H9 (cell line): ENCODE results near the gene EN1. TPM values are rescaled to one million over a fixed set of nuclear protein-coding genes. Genes with fewer than 3 reads are reported as not detected.

Source experiments
- DNase-seq: peaks from one replicate; pipeline ENCODE4 v3.0.0-alpha.2; 2017
- H2AFZ ChIP-seq: one replicate; pipeline ENCODE4 v1.6.1; 2013; ENCODE audit warnings: mild to moderate bottlenecking, low read length, control low read depth, moderate library complexity
- H2AK5ac ChIP-seq: 2 replicates; pipeline ENCODE4 v1.6.1; 2013; ENCODE audit warnings: low read length, control low read depth, mixed read lengths; ENCODE audit not compliant: insufficient read length
- H2BK120ac ChIP-seq: one replicate; pipeline ENCODE4 v1.6.1; 2013; ENCODE audit warnings: low read depth, mild to moderate bottlenecking, low read length, control low read depth, inconsistent platforms; ENCODE audit not compliant: poor library complexity, severe bottlenecking
- H2BK12ac ChIP-seq: 2 replicates; pipeline ENCODE4 v1.6.1; 2013; ENCODE audit warnings: low read length, control low read depth, mixed read lengths, low read depth; ENCODE audit not compliant: insufficient read length
- H2BK15ac ChIP-seq: 2 replicates; pipeline ENCODE4 v1.6.1; 2013; ENCODE audit warnings: low read depth, low read length, control low read depth
- H2BK20ac ChIP-seq: one replicate; pipeline ENCODE4 v1.6.1; 2013; ENCODE audit warnings: low read depth, mild to moderate bottlenecking, low read length, control low read depth, inconsistent platforms; ENCODE audit not compliant: poor library complexity, severe bottlenecking
- H2BK5ac ChIP-seq: 2 replicates; pipeline ENCODE4 v1.6.1; 2013; ENCODE audit warnings: low read length, control low read depth, mixed read lengths; ENCODE audit not compliant: insufficient read length
- H3K14ac ChIP-seq: 2 replicates; pipeline ENCODE4 v1.6.1; 2013; ENCODE audit warnings: low read length, control low read depth; ENCODE audit not compliant: insufficient read depth
- H3K18ac ChIP-seq: 2 replicates; pipeline ENCODE4 v1.6.1; 2013; ENCODE audit warnings: low read depth, mild to moderate bottlenecking, mixed read lengths, low read length, control low read depth; ENCODE audit not compliant: insufficient read length
- H3K23ac ChIP-seq: 2 replicates; pipeline ENCODE4 v1.6.1; 2013; ENCODE audit warnings: low read length, control low read depth, mixed read lengths, low read depth; ENCODE audit not compliant: insufficient read length
- H3K23me2 ChIP-seq: 2 replicates; pipeline ENCODE4 v1.6.1; 2013; ENCODE audit warnings: low read depth, mild to moderate bottlenecking, mixed read lengths, low read length, control low read depth; ENCODE audit not compliant: insufficient read length, poor library complexity, severe bottlenecking
- H3K27ac ChIP-seq: 2 replicates; pipeline ENCODE4 v1.5.1; 2013; ENCODE audit warnings: low read length, control low read depth, mixed read lengths, low read depth; ENCODE audit not compliant: insufficient read length
- H3K27me3 ChIP-seq: 2 replicates; pipeline ENCODE4 v1.6.1; 2013; ENCODE audit warnings: low read length, control low read depth, inconsistent platforms; ENCODE audit not compliant: insufficient read depth
- H3K4ac ChIP-seq: 2 replicates; pipeline ENCODE4 v1.6.1; 2013; ENCODE audit warnings: low read depth, mild to moderate bottlenecking, control low read depth, inconsistent platforms, low read length, moderate library complexity
- H3K4me1 ChIP-seq: 2 replicates; pipeline ENCODE4 v1.6.1; 2013; ENCODE audit warnings: low read length, control low read depth, inconsistent platforms; ENCODE audit not compliant: insufficient read depth
- H3K4me2 ChIP-seq: 2 replicates; pipeline ENCODE4 v1.6.1; 2013; ENCODE audit warnings: low read length, control low read depth, mixed read lengths; ENCODE audit not compliant: insufficient read length, insufficient read depth
- H3K56ac ChIP-seq: 2 replicates; pipeline ENCODE4 v1.6.1; 2013; ENCODE audit warnings: low read depth, mild to moderate bottlenecking, mixed read lengths, low read length, control low read depth; ENCODE audit not compliant: insufficient read length
- H3K79me1 ChIP-seq: 2 replicates; pipeline ENCODE4 v1.6.1; 2013; ENCODE audit warnings: low read depth, mild to moderate bottlenecking, moderate library complexity, low read length, control low read depth, inconsistent platforms; ENCODE audit not compliant: insufficient read depth, poor library complexity, severe bottlenecking
- H3K79me2 ChIP-seq: 2 replicates; pipeline ENCODE4 v1.6.1; 2013; ENCODE audit warnings: low read length, control low read depth, inconsistent platforms; ENCODE audit not compliant: insufficient read depth
- H3K9ac ChIP-seq: 2 replicates; pipeline ENCODE4 v1.6.1; 2013; ENCODE audit warnings: low read length, control low read depth, mixed read lengths; ENCODE audit not compliant: insufficient read length; ENCODE audit errors: extremely low read depth
- H3K9me3 ChIP-seq: one replicate; pipeline ENCODE4 v1.6.1; 2013; ENCODE audit warnings: low read depth, low read length, inconsistent platforms; ENCODE audit not compliant: control insufficient read depth
- H3T11ph ChIP-seq: one replicate; pipeline ENCODE4 v1.6.1; 2013; ENCODE audit warnings: mild to moderate bottlenecking, low read length, control low read depth, inconsistent platforms
- H4K20me1 ChIP-seq: one replicate; pipeline ENCODE4 v1.6.1; 2013; ENCODE audit not compliant: control insufficient read depth, insufficient read length, insufficient read depth
- H4K5ac ChIP-seq: 2 replicates; pipeline ENCODE4 v1.6.1; 2013; ENCODE audit warnings: low read depth, mild to moderate bottlenecking, mixed read lengths, low read length, control low read depth; ENCODE audit not compliant: insufficient read length
- H4K8ac ChIP-seq: replicated peaks from 2 replicates; pipeline ENCODE4 v1.6.1; 2013; ENCODE audit warnings: low read length, control low read depth, mixed read lengths, low read depth; ENCODE audit not compliant: insufficient read length
- H4K91ac ChIP-seq: 2 replicates; pipeline ENCODE4 v1.6.1; 2013; ENCODE audit warnings: low read depth, mild to moderate bottlenecking, moderate library complexity, mixed read lengths, low read length, control low read depth; ENCODE audit not compliant: insufficient read length
- H3K27ac Mint-ChIP-seq, 3 experiments: 2 replicates in 2 of 3; 3 replicates in 1 of 3; pipeline ENCODE4 v1.8.0; 2020 to 2021; ENCODE audit warnings: mixed read lengths in 3 of 3, mild to moderate bottlenecking in 1 of 3, moderate library complexity in 1 of 3
- H3K27me3 Mint-ChIP-seq: 2 replicates; pipeline ENCODE4 v1.8.0; 2021; ENCODE audit warnings: low read depth, mild to moderate bottlenecking, moderate library complexity, mixed read lengths
- H3K36me3 Mint-ChIP-seq, 3 experiments: 2 replicates in 2 of 3; 3 replicates in 1 of 3; pipeline ENCODE4 v1.8.0; 2020 to 2021; ENCODE audit warnings: low read depth in 3 of 3, mixed read lengths in 3 of 3; ENCODE audit not compliant: insufficient read depth in 1 of 3
- H3K4me1 Mint-ChIP-seq, 2 experiments: 2 replicates each; pipeline ENCODE4 v1.8.0; 2020; ENCODE audit warnings: mixed read lengths in 2 of 2
- H3K4me3 Mint-ChIP-seq, 2 experiments: 2 replicates in 1 of 2; 3 replicates in 1 of 2; pipeline ENCODE4 v1.8.0; 2020 to 2021; ENCODE audit warnings: mild to moderate bottlenecking in 2 of 2, mixed read lengths in 2 of 2, moderate library complexity in 1 of 2
- H3K9me3 Mint-ChIP-seq, 2 experiments: 2 replicates in 1 of 2; 3 replicates in 1 of 2; pipeline ENCODE4 v1.8.0; 2020; ENCODE audit warnings: mild to moderate bottlenecking in 2 of 2, mixed read lengths in 2 of 2, moderate library complexity in 1 of 2
- CTCF ChIP-seq: fragments of 200-600 bp; sonication (generic); conservative IDR thresholded peaks from 3 replicates; pipeline ENCODE4 v1.8.0; 2021; ENCODE audit warnings: antibody characterized with exemption, mild to moderate bottlenecking
- WGBS: extraction: QIAGEN DNeasy Blood & Tissue Kit; methylation state at CpG from one replicate; pipeline ENCODE4 v1.1.7; 2013; ENCODE audit warnings: missing lambda C conversion rate, low lambda C conversion rate, mixed read lengths; ENCODE audit not compliant: insufficient read length; ENCODE audit errors: extremely low coverage; 5-methylcytosine and 5-hydroxymethylcytosine counted together
- total RNA-seq: library from RNA; stranded (reverse); gene quantifications from 2 replicates; pipeline ENCODE4 v1.2.1, GENCODE V29; 2021

The EN1 gene
- total RNA-seq, 1 experiment from 2014 or later: not detected

- TF ChIP-seq CTCF: no peak
- WGBS: no CpG with 5 or more reads among the region's 5 CpGs
- Histone ChIP-seq H3T11ph (no peak overlapping the region), H2BK12ac (no peak overlapping the region), H3K23ac (no peak overlapping the region), H3K23me2 (no peaks in the 10 kb centered on the region), H3K56ac (no peak overlapping the region), H2BK120ac (no peak overlapping the region), H2AFZ (no peak overlapping the region), H4K91ac (no peak overlapping the region), H3K4ac (no peak overlapping the region), H4K20me1 (no peaks in the 10 kb centered on the region), H3K79me1 (no peaks in the 10 kb centered on the region), H3K9me3 (no peaks in the 10 kb centered on the region), H2AK5ac (no peak overlapping the region), H4K8ac (no peak overlapping the region), H3K4me1 (peaks cover 6% of the 10 kb centered on the region; the same call in 1 of the 2 replicates), H3K18ac (no peak overlapping the region), H3K9ac (no peak overlapping the region), H2BK5ac (no peak overlapping the region), H3K27me3 (no peaks in the 10 kb centered on the region), H3K4me2 (no peak overlapping the region), H3K27ac (no peak overlapping the region), H3K14ac (no peak overlapping the region), H3K79me2 (no peaks in the 10 kb centered on the region), H2BK20ac (no peak overlapping the region), H2BK15ac (no peak overlapping the region), H4K5ac (no peak overlapping the region)
- no peak for DNase-seq
- Mint-ChIP-seq H3K9me3 (no peaks in the 10 kb centered on the region), H3K4me1 (peaks cover 30% of the 10 kb centered on the region in 2 experiments), H3K27me3 (peaks cover 18% of the 10 kb centered on the region), H3K27ac (no peak overlapping the region), H3K36me3 (no peaks in the 10 kb centered on the region), H3K4me3 (no peak overlapping the region)
These were observed 44.4 kb downstream of the EN1 start for GRCh38 chr2:118803012-118803411.
